Small intestine (tissue), 7 donors: Measurements from ENCODE around the gene UVRAG. TPM values are rescaled to one million over a fixed set of nuclear protein-coding genes. Genes with fewer than 3 reads are reported as not detected.

ENCODE experiments used
- DNase-seq, 2 donors: peaks; one replicate each; pipeline versions ENCODE4 v3.0.0 to v3.0.0-alpha.2; 2013
- FAIRE-seq: peaks from 2 replicates; lab custom pipeline; 2012; peaks lifted over from hg19 to GRCh38; lab: Jason Lieb, UNC
- H3K27ac ChIP-seq, 3 donors: one replicate each; pipeline ENCODE4 v1.5.1; 2013; ENCODE audit warnings: low read length in 2 of 3, mild to moderate bottlenecking in 2 of 3, control low read depth in 1 of 3, inconsistent platforms in 1 of 3, low read depth in 1 of 3, moderate library complexity in 1 of 3
- H3K27me3 ChIP-seq, 3 donors: one replicate each; pipeline ENCODE4 v1.6.1; 2013; ENCODE audit warnings: low read length in 3 of 3, inconsistent platforms in 1 of 3; ENCODE audit not compliant: control insufficient read depth in 3 of 3, insufficient read depth in 3 of 3
- H3K36me3 ChIP-seq, 3 donors: one replicate each; pipeline ENCODE4 v1.6.1; 2013; ENCODE audit warnings: low read length in 3 of 3, inconsistent platforms in 1 of 3, low read depth in 1 of 3, mild to moderate bottlenecking in 1 of 3, moderate library complexity in 1 of 3; ENCODE audit not compliant: control insufficient read depth in 3 of 3, insufficient read depth in 2 of 3
- H3K4me1 ChIP-seq, 3 donors: one replicate each; pipeline ENCODE4 v1.6.1; 2013; ENCODE audit warnings: low read length in 2 of 3, inconsistent platforms in 1 of 3, low read depth in 1 of 3, mild to moderate bottlenecking in 1 of 3, moderate library complexity in 1 of 3; ENCODE audit not compliant: control insufficient read depth in 3 of 3, insufficient read depth in 2 of 3
- H3K4me3 ChIP-seq, 3 donors: one replicate each; pipeline ENCODE4 v1.5.1; 2013; ENCODE audit warnings: low read length in 3 of 3, control low read depth in 1 of 3, inconsistent platforms in 1 of 3, low read depth in 1 of 3, mild to moderate bottlenecking in 1 of 3, moderate library complexity in 1 of 3
- H3K9me3 ChIP-seq, 2 donors: one replicate each; pipeline ENCODE4 v1.6.1; 2013; ENCODE audit warnings: low read depth in 1 of 2, low read length in 1 of 2; ENCODE audit not compliant: control insufficient read depth in 2 of 2, insufficient read depth in 1 of 2
- WGBS, 3 donors: extraction: QIAGEN DNeasy Blood & Tissue Kit; methylation state at CpG; one replicate each; pipeline ENCODE4 v1.1.7; 2013; 5-methylcytosine and 5-hydroxymethylcytosine counted together
- polyA plus RNA-seq, 4 donors: library from polyadenylated mRNA; stranded (reverse) in 3 of 4; unstranded in 1 of 4; fragments of 200-250 nt in 3 of 4; fragments of 120-200 nt in 1 of 4; gene quantifications; one replicate each; pipeline versions ENCODE4 v1.2.1 to v1.2.3, GENCODE V29; 2013
- donor health status: healthy with polysubstance abuse.
- donor health status: control.
- donor health status: control.
- donor health status: Bipolar disorder and iron deficiency.
- donor health status: healthy.

Gene UVRAG
- polyA plus RNA-seq, 4 donors: 5.4 to 13.2 (median 7.1) TPM

DNA sequence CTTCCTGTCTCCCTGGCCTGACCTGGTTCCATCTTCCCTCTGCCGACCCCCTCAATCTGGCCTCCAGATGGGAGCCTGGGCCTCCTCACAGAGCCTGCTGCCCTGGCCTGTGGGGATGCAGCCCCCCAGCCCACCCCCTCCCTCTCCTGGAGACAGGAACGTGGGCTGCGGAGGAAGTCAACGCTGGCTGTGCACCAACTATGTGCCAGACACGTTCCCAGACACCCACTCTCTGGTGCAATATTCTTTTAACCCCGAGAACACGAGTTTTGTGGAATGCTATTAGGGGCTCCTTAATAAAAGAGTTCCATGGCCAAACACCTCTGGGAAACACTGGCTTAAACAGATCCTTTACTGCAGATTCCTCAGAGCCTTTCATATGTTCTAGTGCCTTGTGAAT, 375.4 kb downstream of the UVRAG start:
- Histone ChIP-seq H3K4me1 (no peaks in the 10 kb centered on the region), H3K4me3 (no peak overlapping the region), H3K9me3 (no peaks in the 10 kb centered on the region), H3K36me3 (peaks cover 0 to 54% (median 2%) of the 10 kb centered on the region in 3 donors), H3K27me3 (no peaks in the 10 kb centered on the region), H3K27ac (no peak overlapping the region)
- WGBS, 3 donors: 51 to 78% (median 76%) methylated on average over 7 of the region's 7 CpGs
- FAIRE-seq (no peak), DNase-seq (no peak)

Other genes starting within 250 kb of the UVRAG start
- gene MAP6, start 146.2 kb upstream of the UVRAG start, polyA plus RNA-seq: 1 to 10 TPM in 2 of 4 donors, under 1 TPM in 1, not detected in 1; 0.54 to 2.9 (median 2.5) TPM
- gene MOGAT2, start 97.4 kb upstream of the UVRAG start, polyA plus RNA-seq: 100 to 1,000 TPM; 112 to 243 (median 145) TPM
- 10 to 100 TPM in 3 of 4 donors, 1 to 10 TPM in 1; 5.8 to 97.5 (median 16.4) TPM for gene DGAT2, start 46.4 kb upstream of the UVRAG start, polyA plus RNA-seq